IPS DF 19.7 (cell line): Measurements from ENCODE around the gene OR2T3.
"Not testable (repeated sequence)": the region's sequence is repeated elsewhere in the genome, so short reads cannot be mapped to it uniquely, and the experiment has no call there.

Source experiments
- DNase-seq: peaks from one replicate; pipeline ENCODE4 v3.0.0-alpha.2; 2013; ENCODE audit warnings: low read depth, low spot score

Gene OR2T3

DNA sequence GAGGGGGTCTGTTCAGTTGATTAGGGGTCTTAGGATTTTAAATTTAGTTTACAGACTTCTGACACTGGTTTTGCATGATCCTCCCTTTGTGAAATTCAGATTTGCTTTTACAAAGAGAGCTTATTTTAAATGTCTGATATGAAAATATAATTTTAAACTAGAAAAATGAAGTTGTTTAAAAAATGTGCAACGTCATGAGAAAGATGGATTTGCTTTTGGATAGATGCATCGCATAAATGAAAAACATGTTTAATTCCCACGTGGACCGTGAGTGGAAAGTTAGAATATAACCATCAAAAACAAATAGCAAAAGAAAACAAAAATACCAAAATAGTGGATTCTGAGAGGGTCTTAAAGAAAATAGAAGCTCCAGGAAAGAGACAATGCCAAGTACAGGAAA is 2.0 kb upstream of the OR2T3 start:
- no peak for DNase-seq

- DNase-seq: not testable (repeated sequence)
Measured at GRCh38 chr1:248472111-248472510, 1.0 kb upstream of the OR2T3 start.

- DNase-seq: not testable (repeated sequence)
Measured at GRCh38 chr1:248475660-248476059, 2.5 kb downstream of the OR2T3 start.

GRCh38 chr1:248481686-248482579 is 8.8 kb downstream of the OR2T3 start:
- DNase-seq: not testable (repeated sequence)

GRCh38 chr1:248488289-248488688 is 15.1 kb downstream of the OR2T3 start, which contains the start of gene OR2T5:
OR2T5 (plus strand) TSS chr1:248488589; CDS start chr1:248488589, 0 bp downstream.
- DNase-seq: not testable (repeated sequence)

DNA sequence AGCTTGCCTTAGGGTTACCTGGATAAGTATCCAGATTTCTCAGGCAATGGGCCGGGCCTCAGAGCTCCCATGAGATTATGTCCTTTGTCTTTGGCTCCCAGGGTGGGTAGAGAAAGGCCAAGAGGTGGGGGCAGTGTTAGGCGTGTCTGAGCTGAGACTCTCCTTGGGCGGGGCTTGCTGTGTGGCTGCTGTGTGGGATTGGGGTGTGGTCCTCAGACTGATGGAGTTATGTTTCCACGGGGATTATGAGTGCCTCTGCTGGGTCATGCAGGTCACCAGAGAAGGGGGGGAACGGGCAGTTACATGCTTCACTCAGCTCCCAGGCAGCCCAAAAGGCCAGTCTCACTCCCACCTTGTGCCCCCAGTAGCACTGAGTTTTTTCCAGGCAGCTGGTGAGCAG is 23.5 kb downstream of the OR2T3 start:
- not testable (repeated sequence) for DNase-seq

DNA sequence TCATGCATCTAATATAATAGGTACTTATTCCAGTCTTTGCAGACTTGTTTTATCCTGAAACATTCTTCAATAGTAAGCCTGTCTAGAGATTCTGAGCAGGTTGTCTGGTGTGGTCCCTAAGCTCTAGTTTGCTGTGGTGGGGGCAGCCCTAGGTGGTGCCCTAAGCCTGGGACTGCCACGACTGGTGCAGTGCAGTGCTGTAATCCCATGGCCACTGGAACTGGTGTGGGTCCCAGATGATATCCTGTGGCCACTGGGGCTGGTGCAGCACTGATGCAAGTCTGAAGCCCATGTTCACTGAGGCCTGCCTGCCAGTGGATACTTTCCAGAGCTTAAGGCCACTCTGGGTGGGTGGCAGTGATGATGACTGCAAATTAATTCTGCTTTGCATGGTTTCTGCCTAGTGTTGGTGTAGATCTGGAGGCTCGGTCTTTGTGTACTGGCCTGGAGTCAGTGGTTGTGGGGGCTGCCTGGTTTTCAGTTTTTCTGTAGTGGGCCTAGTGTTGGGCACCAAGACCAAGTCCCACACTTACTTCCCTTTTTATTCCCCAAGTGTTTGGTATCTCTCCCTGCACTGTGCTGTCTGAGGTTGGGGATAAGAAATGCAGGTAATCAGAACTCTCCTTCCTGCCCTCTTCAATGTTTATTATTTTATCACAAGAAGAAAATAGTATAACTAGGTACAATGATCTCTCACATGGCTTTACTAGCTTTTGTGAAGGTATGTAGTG is 27.3 kb downstream of the OR2T3 start:
- not testable (repeated sequence) for DNase-seq

GRCh38 chr1:248507773-248508172 is 34.6 kb downstream of the OR2T3 start, which contains the start of gene OR2G6:
OR2G6 (plus strand) TSS chr1:248508073; CDS start chr1:248521647, 13,574 bp downstream.
- DNase-seq: not testable (repeated sequence)

DNA sequence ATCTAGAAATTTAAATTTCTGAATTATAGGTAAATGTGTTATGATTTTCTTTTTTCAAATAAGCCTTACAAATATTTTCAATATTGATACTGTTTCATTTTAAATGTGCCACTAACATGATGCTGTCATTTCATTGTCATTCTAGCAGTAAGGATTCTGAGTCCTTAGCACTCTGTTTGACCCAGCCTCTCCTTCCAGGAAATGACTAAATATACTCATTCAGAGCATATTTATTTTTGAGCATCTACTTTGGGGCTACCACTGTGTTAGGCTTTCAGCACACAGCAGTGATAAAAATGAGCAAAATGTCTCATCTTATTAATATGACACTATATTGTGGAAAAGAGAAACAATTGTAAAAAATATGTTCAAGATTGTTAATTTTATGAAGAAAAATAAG is 37.1 kb downstream of the OR2T3 start:
- DNase-seq: not testable (repeated sequence)

DNA sequence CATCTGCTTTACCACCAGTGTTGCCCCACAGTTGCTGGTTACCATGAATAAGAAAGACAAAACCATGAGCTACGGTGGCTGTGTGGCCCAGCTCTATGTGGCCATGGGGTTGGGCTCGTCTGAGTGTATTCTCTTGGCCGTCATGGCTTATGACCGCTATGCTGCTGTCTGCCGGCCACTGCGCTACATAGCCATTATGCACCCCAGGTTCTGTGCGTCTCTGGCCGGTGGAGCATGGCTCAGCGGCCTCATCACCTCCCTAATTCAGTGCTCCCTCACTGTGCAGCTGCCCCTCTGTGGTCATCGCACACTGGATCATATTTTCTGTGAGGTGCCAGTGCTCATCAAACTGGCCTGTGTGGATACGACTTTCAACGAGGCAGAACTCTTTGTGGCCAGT is 48.7 kb downstream of the OR2T3 start:
- no peak for DNase-seq
